Keratinocyte (primary cell): ENCODE measurements around the gene AGMAT. TPM values are rescaled to one million over a fixed set of nuclear protein-coding genes. Genes with fewer than 3 reads are reported as not detected.

Experiments used
- DNase-seq: peaks from one replicate; pipeline ENCODE4 v3.0.0-alpha.2; 2011; ENCODE audit warnings: low read depth, missing footprints, low spot score
- FAIRE-seq: peaks from 2 replicates; lab custom pipeline; 2011; peaks lifted over from hg19 to GRCh38; lab: Jason Lieb, UNC
- H2AFZ ChIP-seq: 2 replicates; pipeline ENCODE4 v1.6.0; 2012; ENCODE audit warnings: low read length, control low read depth, inconsistent platforms; ENCODE audit not compliant: control insufficient read depth
- H3K27ac ChIP-seq: 2 replicates; pipeline ENCODE4 v1.5.1; 2011; ENCODE audit warnings: low read length; ENCODE audit not compliant: control insufficient read depth, insufficient read depth
- H3K27me3 ChIP-seq: 3 replicates; pipeline ENCODE4 v1.6.0; 2011; ENCODE audit warnings: low read length; ENCODE audit not compliant: control insufficient read depth, insufficient read depth; ENCODE audit errors: extremely low read depth
- H3K36me3 ChIP-seq, 2 experiments: 2 replicates in 1 of 2; 3 replicates in 1 of 2; pipeline ENCODE4 v1.5.1; 2011; ENCODE audit warnings: low read length in 2 of 2, mild to moderate bottlenecking in 1 of 2; ENCODE audit not compliant: control insufficient read depth in 2 of 2, insufficient read depth in 2 of 2; ENCODE audit errors: extremely low read depth in 1 of 2
- H3K4me1 ChIP-seq: 3 replicates; pipeline ENCODE4 v1.5.1; 2011; ENCODE audit warnings: low read length; ENCODE audit not compliant: control insufficient read depth, insufficient read depth; ENCODE audit errors: extremely low read depth
- H3K4me2 ChIP-seq: 3 replicates; pipeline ENCODE4 v1.6.0; 2011; ENCODE audit warnings: low read depth, low read length; ENCODE audit not compliant: control insufficient read depth, insufficient read depth; ENCODE audit errors: extremely low read depth
- H3K4me3 ChIP-seq, 3 experiments: fragments of 200-600 bp in 1 of 3; sonication (generic) in 1 of 3; 2 replicates in 2 of 3; 3 replicates in 1 of 3; pipeline ENCODE4 v1.5.1; 2011 to 2016; ENCODE audit warnings: low read length in 3 of 3, mild to moderate bottlenecking in 3 of 3, control low read depth in 2 of 3, inconsistent platforms in 1 of 3, low read depth in 1 of 3, mixed read lengths in 1 of 3, mixed run types in 1 of 3, moderate library complexity in 1 of 3; ENCODE audit not compliant: control insufficient read depth in 2 of 3, insufficient read depth in 2 of 3; ENCODE audit errors: extremely low read depth in 1 of 3
- H3K79me2 ChIP-seq: 2 replicates; pipeline ENCODE4 v1.6.0; 2012; ENCODE audit warnings: low read length; ENCODE audit not compliant: control insufficient read depth, insufficient read depth
- H3K9ac ChIP-seq: 3 replicates; pipeline ENCODE4 v1.6.0; 2011; ENCODE audit warnings: low read length; ENCODE audit not compliant: control insufficient read depth, insufficient read depth; ENCODE audit errors: extremely low read depth
- H3K9me1 ChIP-seq: 3 replicates; pipeline ENCODE4 v1.6.0; 2011; ENCODE audit warnings: low read length; ENCODE audit not compliant: control insufficient read depth, insufficient read depth; ENCODE audit errors: extremely low read depth
- H3K9me3 ChIP-seq: 2 replicates; pipeline ENCODE4 v1.5.1; 2012; ENCODE audit warnings: low read depth, low read length; ENCODE audit not compliant: control insufficient read depth
- H4K20me1 ChIP-seq: 3 replicates; pipeline ENCODE4 v1.6.0; 2011; ENCODE audit warnings: low read length; ENCODE audit not compliant: control insufficient read depth, insufficient read depth; ENCODE audit errors: extremely low read depth
- EZH2 ChIP-seq: IDR thresholded peaks from one replicate; pipeline ENCODE4 v1.6.1; 2012; ENCODE audit warnings: inconsistent platforms, mild to moderate bottlenecking, low read length, moderate library complexity
- dilution Hi-C: fragments of 300-500 bp; cut with MboI; formaldehyde crosslinking; loops from one replicate; pipeline ENCODE4 v1.7.0; 2020; ENCODE audit warnings: low sequenced_read_pairs; ENCODE audit not compliant: extremely low pct_ligation_motif_present
- polyA plus RNA-seq, 5 experiments: library from polyadenylated mRNA; depleted of rRNA in 3 of 5; stranded (reverse) in 3 of 5; stranded (forward) in 1 of 5; unstranded in 1 of 5; fragments of >200 nt; gene quantifications; 1 replicate in 1 of 5; 2 replicates in 3 of 5; 3 replicates in 1 of 5; pipeline versions ENCODE4 v1.2.1 to v1.2.3, GENCODE V29; 2011 to 2012; ENCODE audit warnings: missing spikeins in 2 of 5, low read depth in 1 of 5, low replicate concordance in 1 of 5
- TF ChIP-seq, protein P1 (sequence below), 3 experiments: IDR thresholded peaks in 1 of 3; conservative IDR thresholded peaks in 1 of 3; optimal IDR thresholded peaks in 1 of 3; 2 replicates in 2 of 3; 3 replicates in 1 of 3; pipeline versions ENCODE3 to v1.5.1; 2011; ENCODE audit warnings: low read length in 3 of 3, mild to moderate bottlenecking in 3 of 3, moderate library complexity in 2 of 3, control low read depth in 1 of 3, inconsistent platforms in 1 of 3; ENCODE audit not compliant: insufficient read depth in 2 of 3; ENCODE audit errors: extremely low read depth in 1 of 3

AGMAT gene
- polyA plus RNA-seq, 1 donor (not counting 4 experiments of a cell fraction or from before 2014, with no cell fraction given), result 0.21 TPM

DNA sequence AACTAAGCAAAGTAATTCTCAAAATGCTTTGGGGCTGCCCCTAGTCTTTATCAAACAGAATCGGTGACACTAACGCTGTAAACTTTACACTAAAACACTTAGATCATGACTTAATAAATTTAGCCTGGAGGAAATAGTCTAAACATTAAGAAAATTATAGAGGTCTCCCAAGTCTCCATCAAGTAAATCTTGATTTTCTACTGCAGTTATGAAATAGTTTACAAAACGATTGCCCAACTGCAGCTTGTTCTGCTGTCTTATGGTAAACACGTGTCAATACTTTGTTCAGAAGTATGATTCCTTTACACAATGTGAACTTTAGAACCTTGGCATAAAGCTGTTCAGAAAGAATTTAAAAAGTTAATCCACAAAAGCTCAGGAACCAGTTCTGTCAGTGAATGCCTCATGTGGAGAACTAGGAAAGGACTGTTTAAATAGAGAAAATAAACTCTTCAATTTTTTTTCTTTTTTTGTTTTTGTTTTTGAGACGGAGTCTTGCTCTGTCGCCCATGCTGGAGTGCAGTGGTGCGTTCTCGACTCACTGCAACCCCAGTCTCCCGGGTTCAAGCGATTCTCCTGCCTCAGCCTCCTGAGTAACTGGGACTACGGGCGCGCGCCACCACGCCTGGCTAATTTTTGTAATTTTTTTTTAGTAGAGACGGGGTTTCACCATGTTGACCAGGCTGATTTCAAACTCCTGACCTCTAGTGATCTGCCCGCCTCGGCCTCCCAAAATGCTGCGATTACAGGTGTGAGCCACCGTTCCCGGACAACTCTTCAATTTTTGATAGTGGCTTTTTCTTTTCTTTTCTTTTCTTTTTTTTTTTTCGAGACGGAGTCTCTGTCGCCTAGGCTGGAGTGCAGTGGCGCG lies 34.0 kb upstream of the AGMAT start:
- Histone ChIP-seq H3K4me3 (peak overlapping the region; percentile 73 to 100 (median 97)), H3K27me3 (no peaks in the 10 kb centered on the region), H3K36me3 (peaks cover 0 to 6% of the 10 kb centered on the region in 2 experiments), H3K9me1 (no peaks in the 10 kb centered on the region), H3K4me1 (peaks cover 23% of the 10 kb centered on the region), H3K79me2 (peaks cover 64% of the 10 kb centered on the region), H3K27ac (peak overlapping the region; percentile 95), H3K4me2 (peak overlapping the region; percentile 81), H3K9me3 (no peaks in the 10 kb centered on the region), H4K20me1 (peaks cover 3% of the 10 kb centered on the region), H3K9ac (peak overlapping the region; percentile 98), H2AFZ (no peak overlapping the region)
- no peak for TF ChIP-seq EZH2
- TF ChIP-seq, protein P1, sequence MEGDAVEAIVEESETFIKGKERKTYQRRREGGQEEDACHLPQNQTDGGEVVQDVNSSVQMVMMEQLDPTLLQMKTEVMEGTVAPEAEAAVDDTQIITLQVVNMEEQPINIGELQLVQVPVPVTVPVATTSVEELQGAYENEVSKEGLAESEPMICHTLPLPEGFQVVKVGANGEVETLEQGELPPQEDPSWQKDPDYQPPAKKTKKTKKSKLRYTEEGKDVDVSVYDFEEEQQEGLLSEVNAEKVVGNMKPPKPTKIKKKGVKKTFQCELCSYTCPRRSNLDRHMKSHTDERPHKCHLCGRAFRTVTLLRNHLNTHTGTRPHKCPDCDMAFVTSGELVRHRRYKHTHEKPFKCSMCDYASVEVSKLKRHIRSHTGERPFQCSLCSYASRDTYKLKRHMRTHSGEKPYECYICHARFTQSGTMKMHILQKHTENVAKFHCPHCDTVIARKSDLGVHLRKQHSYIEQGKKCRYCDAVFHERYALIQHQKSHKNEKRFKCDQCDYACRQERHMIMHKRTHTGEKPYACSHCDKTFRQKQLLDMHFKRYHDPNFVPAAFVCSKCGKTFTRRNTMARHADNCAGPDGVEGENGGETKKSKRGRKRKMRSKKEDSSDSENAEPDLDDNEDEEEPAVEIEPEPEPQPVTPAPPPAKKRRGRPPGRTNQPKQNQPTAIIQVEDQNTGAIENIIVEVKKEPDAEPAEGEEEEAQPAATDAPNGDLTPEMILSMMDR (optimal IDR thresholded peaks at IDR 0.05 in 1 of 3, IDR thresholded peaks at IDR 0.05 in 1 of 3, conservative IDR thresholded peaks at IDR 0.05 in 1 of 3; ENCODE audit: extremely low read depth in 1 of 3, insufficient read depth in 2 of 3, low read length in 3 of 3), result no peak
- dilution Hi-C loops, result no loop called here
- FAIRE-seq, result no peak
- no peak for DNase-seq

DNA sequence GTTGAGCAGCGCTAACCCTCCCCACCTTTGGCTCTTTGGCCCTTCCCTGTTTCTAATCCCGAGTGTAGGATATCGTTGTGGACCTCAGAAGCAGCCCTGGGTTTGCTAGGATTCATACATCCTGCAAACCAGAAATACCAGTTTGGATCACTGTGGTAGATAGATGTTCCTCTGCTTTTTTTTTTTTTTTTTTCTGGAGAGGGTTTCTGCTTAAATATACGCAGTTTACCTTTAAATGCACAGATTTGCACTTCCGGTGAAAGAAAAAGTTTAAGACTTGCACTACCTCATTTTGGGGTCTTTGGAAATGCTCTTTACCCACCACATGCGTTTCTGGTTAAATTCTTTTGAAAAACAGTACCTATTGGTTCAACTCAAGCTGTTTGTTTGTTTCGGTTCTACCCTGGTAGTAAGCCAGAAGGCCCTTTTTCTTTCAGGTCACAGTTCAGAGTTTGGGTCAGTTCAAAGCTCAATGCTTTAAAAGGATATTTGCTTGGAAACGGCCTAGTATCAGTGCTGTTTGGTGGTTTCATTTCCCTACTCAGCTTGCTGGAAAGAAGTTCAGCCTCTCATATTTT lies 33.3 kb upstream of the AGMAT start:
- peaks cover 23% of the 10 kb centered on the region for H3K4me1 ChIP-seq
- H3K9me1 ChIP-seq, result no peaks in the 10 kb centered on the region
- H3K79me2 ChIP-seq, result peaks cover 57% of the 10 kb centered on the region
- TF ChIP-seq EZH2, result no peak
- TF ChIP-seq, protein P1 (optimal IDR thresholded peaks at IDR 0.05 in 1 of 3, IDR thresholded peaks at IDR 0.05 in 1 of 3, conservative IDR thresholded peaks at IDR 0.05 in 1 of 3; ENCODE audit: extremely low read depth in 1 of 3, insufficient read depth in 2 of 3, low read length in 3 of 3), result no peak
- no peaks in the 10 kb centered on the region for H3K27me3 ChIP-seq
- DNase-seq, result no peak
- H3K4me2 ChIP-seq, result peak overlapping the region; percentile 81
- peak overlapping the region; percentile 73 to 100 (median 97) for H3K4me3 ChIP-seq
- peak overlapping the region; percentile 95 for H3K27ac ChIP-seq
- dilution Hi-C loops, result no loop called here
- peak overlapping the region; percentile 76 for H2AFZ ChIP-seq
- H3K9ac ChIP-seq, result peak overlapping the region; percentile 98
- H3K9me3 ChIP-seq, result no peaks in the 10 kb centered on the region
- FAIRE-seq, result no peak
- peaks cover 3% of the 10 kb centered on the region for H4K20me1 ChIP-seq
- peaks cover 0 to 5% of the 10 kb centered on the region in 2 experiments for H3K36me3 ChIP-seq
